Measurements from ENCODE around the gene PHKB.

DNA sequence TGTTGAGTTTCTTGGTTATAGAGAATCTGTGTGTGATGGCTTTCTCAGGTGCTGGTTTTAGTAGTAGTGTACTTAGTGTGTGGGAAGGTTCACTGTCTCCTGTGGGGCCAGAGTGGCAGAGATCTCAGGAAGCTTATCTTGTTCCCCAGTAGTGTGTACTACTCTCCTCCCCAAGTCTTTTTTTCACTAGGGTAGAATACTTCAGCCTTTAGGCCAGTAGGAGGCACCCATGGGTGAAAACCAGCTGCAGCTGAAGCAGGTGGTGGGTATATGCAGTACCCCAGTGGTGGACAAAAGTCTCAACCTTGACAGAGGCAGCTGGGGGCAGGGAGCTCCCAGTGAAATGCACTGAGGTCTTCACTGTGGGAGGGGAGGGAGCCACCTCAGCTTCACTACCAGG is 109.9 kb downstream of the PHKB start:
- TF ChIP-seq, protein P1, sequence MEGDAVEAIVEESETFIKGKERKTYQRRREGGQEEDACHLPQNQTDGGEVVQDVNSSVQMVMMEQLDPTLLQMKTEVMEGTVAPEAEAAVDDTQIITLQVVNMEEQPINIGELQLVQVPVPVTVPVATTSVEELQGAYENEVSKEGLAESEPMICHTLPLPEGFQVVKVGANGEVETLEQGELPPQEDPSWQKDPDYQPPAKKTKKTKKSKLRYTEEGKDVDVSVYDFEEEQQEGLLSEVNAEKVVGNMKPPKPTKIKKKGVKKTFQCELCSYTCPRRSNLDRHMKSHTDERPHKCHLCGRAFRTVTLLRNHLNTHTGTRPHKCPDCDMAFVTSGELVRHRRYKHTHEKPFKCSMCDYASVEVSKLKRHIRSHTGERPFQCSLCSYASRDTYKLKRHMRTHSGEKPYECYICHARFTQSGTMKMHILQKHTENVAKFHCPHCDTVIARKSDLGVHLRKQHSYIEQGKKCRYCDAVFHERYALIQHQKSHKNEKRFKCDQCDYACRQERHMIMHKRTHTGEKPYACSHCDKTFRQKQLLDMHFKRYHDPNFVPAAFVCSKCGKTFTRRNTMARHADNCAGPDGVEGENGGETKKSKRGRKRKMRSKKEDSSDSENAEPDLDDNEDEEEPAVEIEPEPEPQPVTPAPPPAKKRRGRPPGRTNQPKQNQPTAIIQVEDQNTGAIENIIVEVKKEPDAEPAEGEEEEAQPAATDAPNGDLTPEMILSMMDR (IDR thresholded peaks at IDR 0.05; ENCODE audit: insufficient read depth, low read length), result no peak
- TF ChIP-seq GABPA (IDR thresholded peaks at IDR 0.05; ENCODE audit: low read depth), result no peak
- no peak for TF ChIP-seq SPI1 (IDR thresholded peaks at IDR 0.05; ENCODE audit: borderline replicate concordance, low read depth)
